Stimulated activated CD4-positive, alpha-beta T cell treated with anti-CD3 and anti-CD28 coated beads, TNF-alpha, amount 100 ng/mL, for 24 hours (primary cell): ENCODE measurements around the gene MEI1.
A peak's percentile ranks its signal among the peaks of the same experiment; 100 is the strongest.
"Not testable (repeated sequence)": the region's sequence is repeated elsewhere in the genome, so short reads cannot be mapped to it uniquely, and the experiment has no call there.

Experiments used
- DNase-seq, 3 experiments: peaks; one replicate each; pipeline ENCODE4 v3.0.0-alpha.2; 2020; ENCODE audit warnings: low read depth in 3 of 3

MEI1 gene

DNA sequence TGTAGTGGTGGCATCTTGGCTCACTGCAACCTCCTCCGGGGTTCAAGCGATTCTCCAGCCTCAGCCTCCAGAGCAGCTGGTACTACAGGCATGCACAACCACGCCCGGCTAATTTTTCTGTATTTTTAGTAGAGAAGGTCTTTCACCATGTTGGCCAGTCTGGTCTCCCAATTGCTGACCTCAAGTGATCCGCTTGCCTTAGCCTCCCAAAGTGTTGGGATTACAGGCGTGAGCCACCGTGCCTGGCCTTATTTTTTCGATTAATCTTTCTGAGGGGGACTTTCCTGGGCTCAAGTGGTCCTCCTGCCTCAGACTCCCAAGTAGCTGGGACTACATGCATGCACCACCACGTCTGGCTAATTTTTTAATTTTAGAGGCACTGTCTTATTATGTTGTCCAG lies 16.3 kb upstream of the MEI1 start:
- DNase-seq = no peak

DNA sequence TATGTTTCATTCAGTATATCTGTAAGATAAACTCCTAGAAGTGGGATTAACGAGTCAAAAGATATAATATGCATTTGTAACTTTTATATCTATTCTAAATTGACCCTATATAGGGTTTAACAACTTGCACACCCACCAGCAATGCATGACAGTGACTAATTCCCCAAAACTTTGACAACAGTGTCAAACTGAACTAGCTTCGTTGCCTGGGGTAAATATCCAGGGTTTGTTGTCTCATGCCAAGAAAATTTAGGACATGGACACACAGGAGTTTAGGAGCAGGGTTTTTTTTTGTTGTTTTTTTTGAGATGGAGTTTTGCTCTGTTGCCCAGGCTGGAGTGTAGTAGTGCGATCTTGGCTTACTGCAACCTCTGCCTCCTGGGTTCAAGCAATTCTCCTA lies 15.7 kb upstream of the MEI1 start:
- DNase-seq = no peak

DNA sequence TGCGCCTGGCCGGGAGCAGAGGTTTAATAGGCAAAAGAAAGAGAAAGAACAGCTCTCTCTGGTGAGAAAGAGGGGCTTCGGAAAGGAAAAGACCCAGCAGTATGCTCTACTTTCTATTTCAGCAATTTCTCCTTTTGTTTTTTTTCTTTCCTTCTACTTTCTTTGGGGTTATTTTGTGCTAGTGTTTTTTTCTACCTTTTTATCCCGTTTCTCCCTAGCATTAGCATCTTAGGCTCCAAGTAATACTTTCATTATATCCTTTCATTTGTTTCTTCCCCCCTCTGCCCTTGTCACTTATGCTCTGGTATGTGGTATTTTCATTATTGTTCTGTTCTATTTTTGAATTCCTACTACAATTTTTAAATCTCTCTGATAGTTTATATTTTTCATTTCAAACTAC lies 15.1 kb upstream of the MEI1 start:
- no peak for DNase-seq

DNA sequence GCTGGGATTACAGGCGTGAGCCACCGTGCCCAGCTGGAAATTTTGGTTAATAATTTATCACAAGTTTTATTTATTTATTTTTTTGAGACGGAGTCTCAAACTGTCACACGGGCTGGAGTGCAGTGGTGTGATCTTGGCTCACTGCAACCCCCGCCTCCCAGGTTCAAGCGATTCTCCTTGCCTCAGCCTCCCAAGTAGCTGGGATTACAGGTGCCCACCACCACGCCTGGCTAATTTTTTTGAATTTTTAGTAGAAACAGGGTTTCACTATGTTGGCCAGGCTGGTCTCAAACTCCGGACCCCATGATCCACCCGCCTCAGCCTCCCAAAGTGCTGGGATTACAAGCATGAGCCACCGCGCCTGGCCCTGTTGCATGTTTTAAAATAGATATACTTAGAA lies 12.4 kb upstream of the MEI1 start:
- not testable (repeated sequence) for DNase-seq

DNA sequence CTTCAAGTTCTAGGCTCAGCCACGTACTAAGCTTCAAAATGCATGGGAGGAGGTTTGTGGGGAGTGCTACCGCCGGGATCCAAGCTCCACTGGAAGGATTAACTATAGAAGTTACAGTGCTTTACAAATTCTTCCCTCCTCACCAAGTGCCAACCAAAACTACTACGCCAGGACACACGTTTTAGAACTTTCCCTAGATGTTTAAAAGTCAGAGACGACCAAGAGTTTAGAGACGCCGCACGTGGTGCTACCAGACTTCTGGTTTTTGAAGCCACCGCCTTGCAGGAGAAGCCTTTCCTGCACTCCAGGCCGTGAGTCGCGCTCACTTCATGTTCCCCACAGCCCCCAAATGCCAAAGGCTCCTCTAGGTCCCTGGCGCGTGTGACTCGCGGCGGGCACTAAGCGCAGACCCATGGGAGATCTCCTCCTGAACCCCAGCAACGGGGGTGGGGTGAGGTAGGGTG lies 11.4 kb upstream of the MEI1 start:
- DNase-seq = no peak

DNA sequence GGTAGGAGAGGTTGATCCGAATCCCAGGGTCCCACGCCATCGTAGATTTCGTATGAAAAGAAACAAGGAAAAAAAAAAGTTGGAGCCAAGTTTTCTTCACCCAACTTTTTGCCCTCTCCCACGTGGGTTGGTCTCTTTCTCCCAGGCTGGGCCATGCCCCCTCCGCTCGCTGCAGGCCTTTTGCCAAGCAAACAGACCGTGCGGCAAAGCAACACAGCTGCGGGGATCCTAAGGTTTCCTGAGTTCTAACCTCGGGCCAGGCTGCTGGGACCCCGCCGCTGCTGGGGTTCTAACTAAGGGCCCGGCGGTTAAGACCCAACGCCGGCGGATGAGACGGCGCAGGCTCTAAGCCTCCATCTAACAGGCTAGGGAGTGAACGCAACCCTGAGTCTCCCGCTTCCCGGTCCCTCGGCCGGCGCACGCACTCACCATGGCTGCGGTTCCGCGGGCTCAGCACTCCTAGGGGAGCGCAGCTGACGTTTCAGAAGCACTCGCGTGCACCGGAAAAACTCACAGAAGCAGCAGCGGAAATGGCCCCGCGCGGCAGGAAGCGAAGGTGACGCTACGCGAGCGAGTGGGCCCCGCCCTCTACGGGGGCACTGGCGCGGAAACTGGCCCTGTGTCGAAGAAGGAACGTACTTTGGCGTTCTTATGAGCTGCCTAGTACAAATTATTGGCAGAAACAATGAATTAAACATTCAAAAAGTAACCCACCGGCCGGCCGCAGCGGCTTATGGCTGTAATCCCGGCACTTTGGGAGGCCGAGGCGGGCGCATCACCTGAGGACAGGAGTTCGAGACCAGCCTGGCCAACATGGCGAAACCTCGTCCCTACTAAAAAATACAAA lies 10.7 kb upstream of the MEI1 start, which contains the start of gene SNU13:
Gene SNU13, minus strand, starts transcription at position 503 of the 847 bp plus-strand sequence. Its CDS starts 71 bp downstream, at position 432.
- peak; percentile 87 to 93 (median 87) for DNase-seq

DNA sequence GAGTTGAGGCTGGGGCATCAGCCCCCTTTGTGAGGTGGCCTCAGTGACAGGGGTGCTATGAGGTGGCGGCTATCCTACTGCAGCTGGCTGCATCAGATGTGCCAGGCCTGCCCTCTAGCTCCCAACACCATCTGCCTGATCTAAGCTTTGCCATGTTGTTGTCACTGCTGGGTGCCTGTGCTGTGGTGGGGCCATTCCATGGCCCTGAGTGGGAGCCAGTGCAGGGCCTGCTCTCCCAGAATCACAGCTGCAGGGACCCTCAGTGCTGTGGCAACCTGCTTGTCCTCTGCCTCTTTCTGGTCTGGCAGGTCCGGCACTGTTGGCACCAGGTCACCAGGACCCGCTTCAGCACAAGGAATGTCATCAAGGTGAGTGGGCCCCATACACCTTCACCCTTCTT lies 8.8 kb upstream of the MEI1 start:
- DNase-seq = no peak

DNA sequence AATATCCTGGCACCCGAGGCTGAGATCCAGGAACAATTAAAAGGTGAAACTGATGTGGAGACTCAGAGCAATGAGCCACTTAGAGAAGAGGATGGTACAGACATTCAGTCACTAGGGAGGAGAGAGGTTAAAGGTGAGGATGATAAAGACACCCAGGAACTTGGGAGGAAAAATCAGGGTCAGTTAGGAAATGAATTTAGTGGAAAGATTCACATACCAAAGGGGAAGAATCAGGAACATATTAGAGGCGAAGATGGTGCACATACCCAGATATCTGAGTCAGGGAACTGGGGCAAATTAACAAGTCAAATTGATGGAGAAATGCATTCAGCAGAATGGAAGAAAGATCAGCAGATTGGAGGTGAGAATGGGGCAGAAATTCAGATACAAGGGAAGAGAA lies 4.1 kb upstream of the MEI1 start:
- DNase-seq = no peak

DNA sequence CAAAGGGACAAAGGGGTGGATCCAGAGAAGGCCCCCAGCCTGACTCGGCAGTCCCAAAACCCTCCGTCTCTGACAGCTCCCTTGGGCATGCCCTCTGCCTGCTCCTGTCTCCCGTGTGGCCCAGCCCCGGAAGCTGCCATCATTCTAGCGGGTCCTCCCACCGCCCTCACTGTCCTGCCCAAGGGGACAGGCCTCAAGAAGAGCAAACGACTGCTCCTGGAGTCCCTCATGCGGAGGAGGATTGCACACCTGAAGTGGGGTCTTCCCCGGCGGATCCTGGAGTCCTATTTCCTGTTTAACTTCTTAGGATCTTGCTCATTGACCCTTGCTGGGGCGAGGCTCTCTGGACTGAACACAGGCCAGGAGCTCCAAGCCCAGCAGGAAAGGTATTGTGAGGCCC lies 2.6 kb upstream of the MEI1 start:
- DNase-seq = no peak

DNA sequence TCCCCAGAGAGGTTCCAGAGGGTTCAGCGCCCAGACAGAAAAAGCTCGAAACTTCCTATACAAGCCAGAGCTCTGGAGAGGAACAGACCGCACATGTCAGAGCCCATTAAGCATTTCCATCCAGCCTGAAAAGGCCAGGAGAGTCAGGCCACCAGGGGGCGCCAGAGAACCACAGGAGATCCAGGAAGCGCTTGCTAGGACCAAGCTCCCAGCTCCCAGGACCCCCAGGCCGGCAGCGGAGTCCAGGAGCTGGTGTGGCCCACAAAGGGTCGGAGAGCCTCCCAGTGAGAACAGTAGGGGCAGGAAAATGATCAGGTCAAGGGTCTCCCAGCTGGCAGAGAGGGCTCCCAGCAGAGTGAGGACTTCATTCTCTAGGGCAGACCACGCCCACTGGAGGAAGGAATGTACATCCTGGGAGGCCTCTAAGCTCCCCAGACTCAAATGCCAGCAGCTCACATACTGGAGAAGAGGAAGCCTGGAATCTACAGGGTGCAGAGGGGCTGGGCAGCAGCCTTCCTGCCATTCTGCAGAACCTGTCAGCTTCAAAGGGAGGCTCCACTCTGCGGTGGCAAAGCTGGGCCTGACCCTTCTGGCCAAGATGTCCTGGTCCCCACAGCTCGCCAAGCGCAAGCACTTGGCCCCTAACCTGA lies 2.1 kb upstream of the MEI1 start:
- peak; percentile 90 to 94 (median 92) for DNase-seq

DNA sequence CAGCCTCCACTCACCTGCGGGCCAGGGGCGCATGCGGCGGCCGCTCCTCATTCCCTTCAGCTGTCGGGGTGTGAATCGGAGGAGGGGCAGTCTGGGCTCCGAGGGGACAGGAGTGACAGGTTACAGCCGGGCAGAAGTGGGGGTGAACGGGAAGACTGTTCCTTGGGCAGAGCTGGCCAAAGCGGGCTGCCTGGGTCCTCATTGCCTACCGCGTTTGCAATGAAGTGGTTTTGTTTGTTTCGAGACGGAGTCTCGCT lies 733 bp downstream of the MEI1 start:
- DNase-seq = no peak

DNA sequence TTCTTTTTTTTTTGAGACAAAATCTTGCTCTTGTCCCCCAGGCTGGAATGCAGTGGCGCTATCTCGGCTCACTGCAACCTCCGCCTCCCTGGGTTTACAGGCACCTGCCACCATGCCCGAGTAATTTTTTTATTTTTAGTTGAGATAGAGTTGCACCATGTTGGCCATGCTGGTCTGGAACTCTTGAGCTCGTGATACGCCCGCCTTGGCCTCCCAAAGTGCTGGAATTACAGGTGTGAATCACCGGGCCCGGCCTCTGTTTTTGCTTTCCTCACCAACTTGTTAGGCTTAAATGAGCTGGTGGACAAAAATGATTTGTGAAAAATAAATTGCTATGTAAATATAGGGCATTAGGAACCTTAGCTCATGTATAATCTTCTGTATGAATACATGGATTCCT lies 3.5 kb downstream of the MEI1 start:
- no peak for DNase-seq

DNA sequence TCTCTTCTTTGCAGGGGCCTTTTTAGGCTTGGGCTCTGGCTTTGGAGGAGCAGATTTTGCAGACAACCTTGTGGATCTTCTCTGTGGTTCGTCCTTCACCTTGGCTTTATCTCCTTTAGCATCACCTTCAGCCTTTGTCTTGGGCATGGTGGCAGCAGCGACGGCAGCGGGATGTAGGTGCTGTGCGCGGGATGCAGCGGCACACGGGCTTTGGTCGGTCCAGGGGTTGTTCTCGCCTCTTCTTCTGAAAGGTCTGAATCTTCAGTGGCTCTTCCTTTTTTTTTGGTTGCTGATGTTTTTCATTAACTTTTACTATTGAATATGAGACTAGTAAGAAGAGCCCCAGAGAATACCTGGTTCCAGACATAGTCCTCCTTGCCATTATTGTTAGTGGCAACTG lies 10.0 kb downstream of the MEI1 start:
- DNase-seq = no peak

DNA sequence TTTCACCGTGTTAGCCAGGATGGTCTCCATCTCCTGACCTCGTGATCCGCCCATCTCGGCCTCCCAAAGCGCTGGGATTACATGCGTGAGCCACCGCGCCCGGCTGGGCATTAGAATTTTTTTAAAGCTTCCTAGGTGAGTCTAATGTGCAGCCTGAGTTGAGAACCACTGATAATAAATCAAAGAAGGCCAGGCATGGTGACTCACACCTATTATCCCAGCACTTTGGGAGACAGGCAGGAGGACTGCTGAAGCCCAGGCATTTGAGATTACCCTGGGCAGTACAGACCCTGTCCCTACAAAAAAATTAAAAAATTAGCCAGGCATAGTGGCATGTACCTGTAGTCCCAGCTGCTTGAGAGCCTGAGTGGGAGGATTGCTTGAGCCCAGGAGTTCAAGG lies 13.7 kb downstream of the MEI1 start:
- no peak for DNase-seq

DNA sequence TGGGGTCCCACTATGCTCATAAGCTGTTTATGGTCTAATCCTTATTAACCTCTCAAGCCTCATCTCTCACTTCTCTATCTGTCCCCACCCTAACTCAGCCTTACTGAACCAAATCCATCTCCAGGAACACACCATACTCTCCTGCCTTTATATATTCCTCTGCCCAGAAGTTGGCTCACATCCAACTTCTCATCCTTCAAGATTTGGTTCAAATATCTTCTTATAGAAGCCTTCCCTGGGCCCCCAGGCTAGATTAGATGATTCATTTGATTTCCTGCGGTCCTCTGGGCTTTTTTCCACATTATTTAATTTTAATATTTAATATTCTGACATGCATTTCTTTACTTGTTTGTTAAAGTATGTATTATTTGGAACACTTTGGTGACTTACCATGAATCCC lies 23.2 kb downstream of the MEI1 start:
- DNase-seq = no peak

DNA sequence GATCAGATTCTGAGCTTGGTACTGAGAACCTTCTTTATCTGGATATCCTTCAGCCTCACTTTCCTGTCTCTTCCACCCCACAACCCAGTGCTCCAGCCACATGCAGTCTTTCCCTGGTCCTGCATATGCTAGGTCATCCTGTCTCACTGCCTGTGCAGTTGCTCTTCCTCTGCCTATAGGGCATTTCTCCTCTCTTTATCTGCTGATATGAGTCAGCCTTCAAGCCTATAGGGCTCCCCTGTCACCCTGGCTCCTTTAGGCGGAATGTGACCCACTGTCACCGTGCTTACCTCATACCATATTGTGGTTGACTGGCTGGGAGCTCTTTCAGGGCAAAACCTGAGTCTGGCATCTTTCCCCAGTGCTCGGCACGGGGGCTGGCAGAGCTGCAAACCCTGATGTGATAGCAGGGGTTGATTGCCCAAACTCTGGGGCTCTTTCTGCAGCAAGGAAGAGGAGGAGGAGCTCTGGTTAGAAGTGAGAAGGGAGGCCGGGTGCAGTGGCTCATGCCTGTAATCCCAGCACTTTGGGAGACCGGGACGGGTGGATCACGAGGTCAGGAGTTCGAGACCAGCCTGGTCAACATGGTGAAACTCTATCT lies 26.3 kb downstream of the MEI1 start:
- no peak for DNase-seq

DNA sequence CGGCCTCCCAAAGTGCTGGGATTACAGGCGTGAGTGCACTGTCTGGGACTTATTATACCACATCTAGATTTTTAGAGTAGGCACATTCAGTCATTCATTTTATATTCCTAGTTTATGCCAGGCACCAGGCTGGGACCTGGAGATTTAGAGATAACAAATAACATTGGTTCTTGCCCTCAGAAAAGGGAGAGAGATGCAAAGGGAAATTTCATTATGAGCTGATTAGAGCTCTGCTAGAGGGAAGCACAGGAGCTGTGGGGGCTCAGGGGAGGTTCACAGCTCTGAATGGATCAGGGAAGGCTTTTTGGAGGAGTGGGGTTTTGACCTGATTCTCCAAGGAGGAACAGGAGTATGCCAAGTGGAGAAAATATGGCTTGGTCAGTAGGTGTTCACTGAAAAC lies 32.3 kb downstream of the MEI1 start:
- no peak for DNase-seq

DNA sequence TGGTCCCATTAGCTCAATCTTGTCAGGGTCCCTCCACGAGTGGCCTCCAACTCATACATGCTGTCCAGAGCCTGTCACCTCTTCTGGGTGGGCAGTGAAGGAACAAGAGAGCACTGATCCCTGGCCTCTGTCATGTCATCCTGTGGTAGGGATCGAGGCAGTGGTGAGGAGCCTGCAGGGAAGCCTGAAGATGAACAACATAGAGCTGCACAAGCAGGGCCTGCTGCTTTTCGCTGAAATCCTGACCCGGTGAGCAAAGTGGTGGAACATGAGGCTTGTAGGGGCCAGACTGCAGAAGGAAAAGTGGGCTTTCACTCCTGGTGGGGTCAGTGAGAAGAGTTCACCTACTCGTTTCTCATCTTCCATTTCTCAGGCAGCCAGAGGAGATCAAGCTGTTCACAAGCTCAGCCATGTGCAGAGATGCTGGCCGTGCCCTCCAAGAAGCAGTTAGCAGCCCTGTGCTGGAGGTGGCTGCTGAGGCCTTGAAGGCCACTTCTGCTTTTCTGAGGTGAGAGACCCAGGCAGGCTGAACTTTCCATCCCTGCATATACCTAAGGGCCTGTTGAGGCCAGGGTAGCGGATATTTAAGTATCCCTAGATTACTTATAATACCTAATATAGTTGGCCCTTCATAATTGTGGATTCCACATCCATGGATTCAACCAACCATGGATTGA lies 32.9 kb downstream of the MEI1 start:
- DNase-seq = no peak

DNA sequence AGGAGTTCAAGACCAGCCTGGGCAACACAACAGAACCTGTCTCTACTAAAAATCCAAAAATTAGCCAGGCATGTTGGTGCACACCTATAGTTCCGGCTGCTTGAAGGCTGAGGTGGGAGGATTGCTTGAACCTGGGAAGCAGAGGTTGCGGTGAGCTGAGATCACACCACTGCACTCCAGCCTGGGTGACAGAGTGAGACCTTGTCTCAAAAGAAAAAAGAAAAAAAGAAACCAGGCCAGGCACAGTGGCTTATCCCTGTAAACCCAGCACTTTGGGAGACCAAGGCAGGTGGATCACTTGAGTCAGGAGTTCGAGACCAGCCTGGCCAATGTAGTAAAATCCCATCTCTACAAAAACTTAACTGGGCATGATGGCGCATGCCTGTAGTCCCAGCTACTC lies 33.9 kb downstream of the MEI1 start:
- DNase-seq = not testable (repeated sequence)

DNA sequence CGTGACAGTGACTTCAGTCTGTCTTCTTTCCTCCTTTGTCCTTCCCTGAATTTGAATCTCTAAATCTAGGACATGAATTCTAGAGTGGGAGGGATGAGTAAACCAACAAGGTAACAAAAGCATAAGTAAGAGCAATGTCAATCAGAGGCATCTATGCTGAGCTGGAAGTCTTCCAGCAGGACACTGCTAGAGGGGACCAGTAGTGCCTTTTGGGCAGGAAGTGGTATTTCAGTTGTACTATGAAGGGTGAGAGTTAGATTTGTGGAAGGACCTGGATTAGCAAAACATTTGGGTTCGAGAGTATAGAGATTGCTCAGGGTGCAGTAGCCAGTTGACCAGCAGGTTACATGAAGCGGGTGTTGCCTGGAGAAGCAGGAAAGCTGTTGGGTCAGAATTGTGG lies 40.3 kb downstream of the MEI1 start:
- no peak for DNase-seq

DNA sequence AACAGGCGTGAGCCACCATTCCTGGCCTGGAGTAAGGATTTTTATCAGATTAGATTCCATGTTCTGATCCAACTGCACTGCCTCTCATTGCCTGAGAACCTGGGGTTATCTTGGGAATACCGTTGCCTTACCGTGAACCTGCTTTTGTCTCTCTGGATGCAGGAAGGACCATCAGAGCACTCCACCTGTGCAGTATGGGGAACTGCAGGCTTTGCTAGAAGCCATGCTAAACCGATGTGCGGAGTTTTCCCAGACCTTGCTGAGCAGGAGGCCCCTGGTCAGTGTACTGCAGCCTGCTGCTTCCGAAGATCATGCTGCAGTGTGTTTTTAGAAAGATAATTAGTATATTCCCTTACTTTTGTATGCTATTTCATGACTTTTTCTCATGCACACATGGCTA lies 43.6 kb downstream of the MEI1 start:
- no peak for DNase-seq

DNA sequence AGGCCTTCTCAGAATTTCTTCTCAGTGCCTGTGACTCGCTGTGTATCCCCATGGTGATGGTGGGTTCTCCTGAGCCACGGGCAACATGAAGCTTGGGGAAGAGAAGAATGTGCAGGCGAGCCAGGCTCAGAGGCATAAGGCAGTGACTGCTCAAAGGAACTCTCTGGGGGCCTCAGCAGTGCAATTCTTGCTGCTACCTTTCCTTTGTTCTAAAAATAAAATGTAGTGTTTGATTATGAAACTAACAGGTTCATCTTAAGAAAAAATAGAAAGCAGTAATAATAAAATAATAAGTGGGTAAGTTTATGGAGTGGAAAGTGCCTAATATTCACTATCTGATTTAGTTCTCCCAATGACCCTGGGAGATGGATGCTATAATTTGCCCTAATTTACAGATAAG lies 46.7 kb downstream of the MEI1 start:
- DNase-seq = no peak
